ENCODE measurements around the gene LGR4. TPM values are rescaled to one million over a fixed set of nuclear protein-coding genes. Genes with fewer than 3 reads are reported as not detected.

Gene LGR4
- total and polyA plus RNA-seq, 9 of the 15 experiments (the other 6 are each of a cell fraction or from before 2014, with no cell fraction given): 0.94 to 10.1 (median 5.8) TPM

DNA sequence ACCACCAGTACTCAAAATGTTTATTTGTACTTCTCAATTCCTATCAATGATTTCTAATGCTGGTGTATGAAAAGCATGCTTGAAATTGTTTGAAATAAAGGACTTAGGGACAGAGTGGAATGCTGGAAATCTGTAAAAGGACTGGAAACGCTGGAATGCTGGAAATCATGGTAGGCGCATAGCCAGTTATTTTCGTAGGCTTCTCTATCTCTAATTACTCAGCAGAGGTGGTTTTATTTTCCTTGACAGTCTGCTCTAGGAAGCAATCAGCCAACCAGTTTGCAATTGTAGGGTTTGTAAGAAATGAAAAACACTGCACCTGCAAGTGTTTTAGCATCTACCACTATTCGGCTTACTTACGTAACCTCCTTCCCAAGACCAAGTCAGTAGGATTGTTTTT is 33.2 kb upstream of the LGR4 start:
- H3K79me2 ChIP-seq (ENCODE audit: control insufficient read depth, insufficient read depth, low read length): peaks cover 57% of the 10 kb centered on the region
- FAIRE-seq: no peak
- TF ChIP-seq KAT8 (IDR thresholded peaks at IDR 0.05; ENCODE audit: low read depth) (no peak), TAL1 (IDR thresholded peaks at IDR 0.05) (no peak), TAF1 (IDR thresholded peaks at IDR 0.05; ENCODE audit: control insufficient read depth, extremely low read depth, insufficient read depth, low read length, severe bottlenecking) (no peak), ZNF764 (CRISPR knock-in tag; IDR thresholded peaks at IDR 0.05; ENCODE audit: low read depth) (no peak), SP1 (CRISPR knock-in tag; IDR thresholded peaks at IDR 0.05) (no peak), ZNF76 (CRISPR knock-in tag; IDR thresholded peaks at IDR 0.05; ENCODE audit: borderline replicate concordance) (no peak), NCOA6 (IDR thresholded peaks at IDR 0.05) (no peak), KDM1A (IDR thresholded peaks at IDR 0.05) (no peak), BMI1 (IDR thresholded peaks at IDR 0.05; ENCODE audit: low read length) (no peak), ZSCAN29 (IDR thresholded peaks at IDR 0.05) (no peak), RCOR1 (IDR thresholded peaks at IDR 0.05; ENCODE audit: borderline replicate concordance in 1 of 2, low read depth in 2 of 2, low read length in 2 of 2) (no peak), EHMT2 (IDR thresholded peaks at IDR 0.05) (no peak), SREBF1 (IDR thresholded peaks at IDR 0.05; ENCODE audit: borderline replicate concordance, low read depth, low read length) (no peak)
- TF ChIP-seq, protein P1, sequence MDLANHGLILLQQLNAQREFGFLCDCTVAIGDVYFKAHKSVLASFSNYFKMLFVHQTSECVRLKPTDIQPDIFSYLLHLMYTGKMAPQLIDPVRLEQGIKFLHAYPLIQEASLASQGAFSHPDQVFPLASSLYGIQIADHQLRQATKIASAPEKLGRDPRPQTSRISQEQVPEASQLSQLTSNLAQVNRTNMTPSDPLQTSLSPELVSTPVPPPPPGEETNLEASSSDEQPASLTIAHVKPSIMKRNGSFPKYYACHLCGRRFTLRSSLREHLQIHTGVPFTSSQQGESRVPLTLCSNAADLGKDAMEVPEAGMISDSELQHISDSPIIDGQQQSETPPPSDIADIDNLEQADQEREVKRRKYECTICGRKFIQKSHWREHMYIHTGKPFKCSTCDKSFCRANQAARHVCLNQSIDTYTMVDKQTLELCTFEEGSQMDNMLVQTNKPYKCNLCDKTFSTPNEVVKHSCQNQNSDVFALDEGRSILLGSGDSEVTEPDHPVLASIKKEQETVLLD (IDR thresholded peaks at IDR 0.05): no peak
- TF ChIP-seq, protein P2, sequence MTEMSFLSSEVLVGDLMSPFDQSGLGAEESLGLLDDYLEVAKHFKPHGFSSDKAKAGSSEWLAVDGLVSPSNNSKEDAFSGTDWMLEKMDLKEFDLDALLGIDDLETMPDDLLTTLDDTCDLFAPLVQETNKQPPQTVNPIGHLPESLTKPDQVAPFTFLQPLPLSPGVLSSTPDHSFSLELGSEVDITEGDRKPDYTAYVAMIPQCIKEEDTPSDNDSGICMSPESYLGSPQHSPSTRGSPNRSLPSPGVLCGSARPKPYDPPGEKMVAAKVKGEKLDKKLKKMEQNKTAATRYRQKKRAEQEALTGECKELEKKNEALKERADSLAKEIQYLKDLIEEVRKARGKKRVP (CRISPR knock-in tag; IDR thresholded peaks at IDR 0.05): no peak
- TF ChIP-seq, protein P3, sequence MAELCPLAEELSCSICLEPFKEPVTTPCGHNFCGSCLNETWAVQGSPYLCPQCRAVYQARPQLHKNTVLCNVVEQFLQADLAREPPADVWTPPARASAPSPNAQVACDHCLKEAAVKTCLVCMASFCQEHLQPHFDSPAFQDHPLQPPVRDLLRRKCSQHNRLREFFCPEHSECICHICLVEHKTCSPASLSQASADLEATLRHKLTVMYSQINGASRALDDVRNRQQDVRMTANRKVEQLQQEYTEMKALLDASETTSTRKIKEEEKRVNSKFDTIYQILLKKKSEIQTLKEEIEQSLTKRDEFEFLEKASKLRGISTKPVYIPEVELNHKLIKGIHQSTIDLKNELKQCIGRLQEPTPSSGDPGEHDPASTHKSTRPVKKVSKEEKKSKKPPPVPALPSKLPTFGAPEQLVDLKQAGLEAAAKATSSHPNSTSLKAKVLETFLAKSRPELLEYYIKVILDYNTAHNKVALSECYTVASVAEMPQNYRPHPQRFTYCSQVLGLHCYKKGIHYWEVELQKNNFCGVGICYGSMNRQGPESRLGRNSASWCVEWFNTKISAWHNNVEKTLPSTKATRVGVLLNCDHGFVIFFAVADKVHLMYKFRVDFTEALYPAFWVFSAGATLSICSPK (IDR thresholded peaks at IDR 0.05; ENCODE audit: borderline replicate concordance): no peak
- H3K9me1 ChIP-seq (ENCODE audit: control insufficient read depth, insufficient read depth, low read length): no peaks in the 10 kb centered on the region
- POLR2A ChIA-PET: no interaction called here
- ATAC-seq: no peak; the same call in 2 of the 3 replicates
- H3K4me1 ChIP-seq (replicated peaks in 1 of 2; ENCODE audit: control insufficient read depth in 2 of 2, insufficient read depth in 2 of 2, low read length in 2 of 2): peaks cover 7 to 9% of the 10 kb centered on the region in 2 experiments
- H3K9ac ChIP-seq (ENCODE audit: insufficient read depth in 1 of 2, low read depth in 2 of 2, low read length in 2 of 2): peak overlapping the region; percentile 95 to 100
- no TSS peak for BruUV-seq (replicated peaks)
- H2AFZ ChIP-seq (ENCODE audit: low read depth, low read length): peak overlapping the region; percentile 100
- H3K27me3 ChIP-seq (ENCODE audit: control insufficient read depth in 2 of 2, insufficient read depth in 2 of 2, low read length in 2 of 2): no peaks in the 10 kb centered on the region
- peaks cover 30% of the 10 kb centered on the region for H3K36me3 ChIP-seq (ENCODE audit: control insufficient read depth, insufficient read depth, low read length)
- H3K9me3 ChIP-seq (replicated peaks; ENCODE audit: control insufficient read depth, insufficient read depth, low read depth, low read length): no peaks in the 10 kb centered on the region
- WGBS (ENCODE audit: insufficient coverage, low coverage, missing lambda C conversion rate): 9% methylated on average over 5 of the region's 5 CpGs
- DNase-seq (ENCODE audit: extremely low read depth in 1 of 4, low spot score in 3 of 4): no peak
- H4K20me1 ChIP-seq (replicated peaks; ENCODE audit: control insufficient read depth, insufficient read depth, low read length): no peaks in the 10 kb centered on the region
- in situ Hi-C loops (cut with MboI): no loop called here
- intact Hi-C loops (cut with micrococcal nuclease): no loop called here
- peak overlapping the region; percentile 68 for H3K4me3 ChIP-seq
- CTCF ChIA-PET (ENCODE audit: low intra/inter-chr PET ratio): interaction anchor here (0.6 kb wide), 1 partner anchor 110 kb away, joined by 7 read pairs; no protein-coding TSS in a partner anchor
- peak overlapping the region; percentile 100 for H3K4me2 ChIP-seq (ENCODE audit: insufficient read depth, low read length)
- H3K27ac ChIP-seq (ENCODE audit: extremely low read depth, low read depth, low read length): peak overlapping the region; percentile 98
